PFSK-1 (cell line): ENCODE results near the gene PTCH1.

Experiments
- POLR2AphosphoS5 ChIP-seq: IDR thresholded peaks from 2 replicates; pipeline ENCODE4 v1.6.1; 2012; ENCODE audit warnings: low read depth, mild to moderate bottlenecking, control low read depth, low read length, moderate library complexity
- SIN3A ChIP-seq: IDR thresholded peaks from 2 replicates; pipeline ENCODE4 v1.6.1; 2012; ENCODE audit warnings: mild to moderate bottlenecking, low read length, moderate library complexity, borderline replicate concordance; ENCODE audit not compliant: insufficient read depth
- TAF1 ChIP-seq: IDR thresholded peaks from 2 replicates; pipeline ENCODE4 v1.6.1; 2012; ENCODE audit warnings: low read length, control low read depth, borderline replicate concordance; ENCODE audit not compliant: insufficient read depth

- no peak for TF ChIP-seq TAF1
- TF ChIP-seq SIN3A = no peak
- TF ChIP-seq POLR2AphosphoS5 = no peak
Observed at GRCh38 chr9:95444160-95444559, 72.6 kb downstream of the PTCH1 start.
